Activated naive CD4-positive, alpha-beta T cell treated with anti-CD3 and anti-CD28 coated beads, Interleukin-2, amount 50 U/mL, for 24 hours (primary cell): Measurements from ENCODE around the gene RAMACL.
"Not testable (repeated sequence)": the region's sequence is repeated elsewhere in the genome, so short reads cannot be mapped to it uniquely, and the experiment has no call there.

Experiments used
- H3K27ac Mint-ChIP-seq: one replicate; pipeline ENCODE4 v1.8.0; 2021; ENCODE audit warnings: mild to moderate bottlenecking, mixed read lengths
- H3K27me3 Mint-ChIP-seq: one replicate; pipeline ENCODE4 v1.8.0; 2021; ENCODE audit warnings: mixed read lengths
- H3K36me3 Mint-ChIP-seq: one replicate; pipeline ENCODE4 v1.8.0; 2021; ENCODE audit warnings: mixed read lengths
- H3K4me1 Mint-ChIP-seq: one replicate; pipeline ENCODE4 v1.8.0; 2021; ENCODE audit warnings: mixed read lengths
- H3K4me3 Mint-ChIP-seq: one replicate; pipeline ENCODE4 v1.8.0; 2021; ENCODE audit warnings: mild to moderate bottlenecking, mixed read lengths
- H3K9me3 Mint-ChIP-seq: one replicate; pipeline ENCODE4 v1.8.0; 2021; ENCODE audit warnings: mixed read lengths

Gene RAMACL

GRCh38 chr6:166586424-166587156 lies at the start of gene RAMACL:
Gene RAMACL (minus strand): TSS chr6:166586678. CDS start chr6:166586477, 201 bp downstream.
- peaks cover 15% of the 10 kb centered on the region for H3K4me1 Mint-ChIP-seq
- H3K27me3 Mint-ChIP-seq: no peaks in the 10 kb centered on the region
- no peak within 1 kb of the TSS for H3K4me3 Mint-ChIP-seq
- H3K27ac Mint-ChIP-seq: no peak within 1 kb of the TSS
- no peaks in the 10 kb centered on the region for H3K9me3 Mint-ChIP-seq
- no peaks in the 10 kb centered on the region for H3K36me3 Mint-ChIP-seq

DNA sequence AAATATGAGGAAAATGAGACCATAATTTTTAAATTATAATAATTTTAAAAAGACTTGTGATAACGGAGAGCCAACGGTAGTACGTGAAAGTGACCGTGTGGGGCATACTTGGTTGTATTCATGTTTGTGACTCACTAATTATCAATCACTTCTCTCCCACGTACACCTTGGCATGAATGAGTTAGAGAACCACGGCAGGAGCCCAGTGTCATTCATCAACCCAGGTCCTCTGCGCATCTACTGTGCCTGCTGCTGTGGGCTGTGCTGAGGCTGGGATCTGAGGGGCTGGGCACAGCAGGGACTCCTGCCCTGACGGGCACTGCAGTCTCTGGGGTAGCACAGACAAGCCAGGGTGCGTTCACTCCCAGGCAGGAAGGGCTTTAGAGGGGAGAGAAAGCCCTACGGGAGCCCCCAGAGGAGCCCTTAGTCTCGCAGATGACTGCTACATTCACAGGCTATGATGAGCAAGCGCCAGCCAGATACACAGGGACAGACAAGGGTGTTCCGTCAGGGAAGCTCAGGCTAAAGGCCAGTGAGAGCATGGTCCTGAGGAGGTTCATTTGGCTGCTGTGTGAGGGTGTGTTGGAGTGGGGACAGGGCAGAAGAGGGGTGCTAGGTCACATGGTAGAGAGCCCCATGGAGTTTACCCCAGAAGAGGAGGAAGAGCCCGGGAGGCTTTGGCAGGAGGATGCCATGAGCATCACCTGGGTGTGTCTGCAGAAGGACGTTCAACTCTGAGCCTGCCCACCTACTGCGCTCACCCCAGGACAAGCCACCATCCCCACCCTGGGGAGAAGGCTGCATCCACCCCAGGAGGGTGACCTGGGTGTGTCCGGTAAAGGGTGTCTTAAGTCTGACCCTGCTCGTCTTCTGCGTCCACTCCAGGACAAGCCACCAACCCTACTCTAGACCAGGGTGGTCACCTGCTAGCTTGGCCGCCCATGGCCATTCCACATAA lies 48.8 kb upstream of the RAMACL start:
- Mint-ChIP-seq H3K4me3 (no peak overlapping the region), H3K36me3 (no peaks in the 10 kb centered on the region), H3K27ac (no peak overlapping the region), H3K9me3 (no peaks in the 10 kb centered on the region), H3K27me3 (peaks cover 19% of the 10 kb centered on the region), H3K4me1 (peaks cover 9% of the 10 kb centered on the region)

GRCh38 chr6:166634581-166634980 lies 48.1 kb upstream of the RAMACL start:
- H3K36me3 Mint-ChIP-seq, H3K9me3 Mint-ChIP-seq, H3K4me1 Mint-ChIP-seq, H3K27ac Mint-ChIP-seq, H3K4me3 Mint-ChIP-seq: not testable (repeated sequence)
- H3K27me3 Mint-ChIP-seq: peaks cover 16% of the 10 kb centered on the region

DNA sequence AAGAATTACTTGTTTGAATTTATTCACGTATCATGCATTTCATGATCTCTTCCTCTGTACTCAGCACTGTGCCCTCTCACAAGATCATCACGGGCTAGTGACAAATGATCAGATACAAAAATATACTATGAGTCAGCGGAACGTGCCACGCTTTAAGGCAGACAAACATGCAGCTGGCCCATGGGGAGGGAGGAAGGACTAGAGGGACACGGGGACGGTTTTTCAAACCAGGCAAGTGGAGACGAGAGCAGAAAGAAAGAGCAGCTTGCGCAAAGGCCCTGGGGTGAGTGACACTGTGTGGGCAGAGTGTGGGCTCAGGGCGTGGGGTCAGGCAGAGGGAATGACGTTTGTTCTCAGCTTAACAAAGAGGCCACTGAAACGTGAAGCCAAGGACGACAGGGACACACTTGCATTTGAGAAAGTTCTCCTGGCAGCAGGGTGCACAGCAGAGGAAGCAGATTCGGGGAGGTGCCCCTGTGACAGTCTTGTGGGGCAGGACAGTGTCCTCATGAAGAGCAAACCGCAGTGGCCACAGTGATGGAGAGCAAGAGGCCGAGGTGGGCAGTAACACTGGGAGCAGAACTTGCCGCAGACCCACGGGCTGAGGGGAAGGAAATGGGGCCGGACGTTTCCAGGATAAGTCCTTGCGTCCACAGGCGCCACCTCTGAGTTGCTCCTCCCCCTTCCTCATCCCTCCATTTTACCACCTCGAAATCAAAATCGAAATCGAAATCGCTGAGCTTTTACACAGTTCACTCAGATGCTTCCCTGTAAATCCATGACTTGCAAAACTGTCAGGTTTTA lies 47.5 kb upstream of the RAMACL start:
- H3K4me1 Mint-ChIP-seq: no peaks in the 10 kb centered on the region
- no peak overlapping the region for H3K27ac Mint-ChIP-seq
- H3K4me3 Mint-ChIP-seq: no peak overlapping the region
- H3K36me3 Mint-ChIP-seq: no peaks in the 10 kb centered on the region
- H3K27me3 Mint-ChIP-seq: peaks cover 11% of the 10 kb centered on the region
- H3K9me3 Mint-ChIP-seq: no peaks in the 10 kb centered on the region

DNA sequence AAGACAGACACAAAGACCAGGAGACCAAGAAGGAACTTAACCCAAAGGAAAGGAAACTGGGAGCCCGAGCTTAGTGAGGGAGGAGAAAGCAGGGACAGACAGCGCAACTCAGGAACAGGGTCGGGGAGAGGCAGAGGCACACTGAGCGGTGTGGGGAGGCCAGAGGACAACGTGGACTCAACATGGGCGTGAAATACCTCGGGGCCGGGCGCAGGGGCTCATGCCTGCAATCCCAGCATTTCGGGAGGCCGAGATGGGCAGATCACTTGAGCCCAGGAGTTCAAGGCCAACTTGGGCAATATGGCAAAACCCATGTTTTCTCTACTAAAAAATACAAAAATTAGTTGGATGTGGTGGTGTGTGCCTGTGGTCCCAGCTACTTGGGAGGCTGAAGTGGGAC lies 46.3 kb upstream of the RAMACL start:
- H3K27ac Mint-ChIP-seq: no peak overlapping the region
- peaks cover 4% of the 10 kb centered on the region for H3K27me3 Mint-ChIP-seq
- no peak overlapping the region for H3K4me3 Mint-ChIP-seq
- peaks cover 8% of the 10 kb centered on the region for H3K4me1 Mint-ChIP-seq
- H3K9me3 Mint-ChIP-seq: no peaks in the 10 kb centered on the region
- no peaks in the 10 kb centered on the region for H3K36me3 Mint-ChIP-seq

- peaks cover 15% of the 10 kb centered on the region for H3K4me1 Mint-ChIP-seq
- H3K36me3 Mint-ChIP-seq: no peaks in the 10 kb centered on the region
- H3K27me3 Mint-ChIP-seq: no peaks in the 10 kb centered on the region
- H3K9me3 Mint-ChIP-seq: no peaks in the 10 kb centered on the region
- H3K27ac Mint-ChIP-seq: no peak overlapping the region
- H3K4me3 Mint-ChIP-seq: no peak overlapping the region
Observed at GRCh38 chr6:166630462-166630861, 44.0 kb upstream of the RAMACL start.

GRCh38 chr6:166629628-166630027 lies 43.1 kb upstream of the RAMACL start:
- no peak overlapping the region for H3K27ac Mint-ChIP-seq
- H3K4me3 Mint-ChIP-seq: no peak overlapping the region

DNA sequence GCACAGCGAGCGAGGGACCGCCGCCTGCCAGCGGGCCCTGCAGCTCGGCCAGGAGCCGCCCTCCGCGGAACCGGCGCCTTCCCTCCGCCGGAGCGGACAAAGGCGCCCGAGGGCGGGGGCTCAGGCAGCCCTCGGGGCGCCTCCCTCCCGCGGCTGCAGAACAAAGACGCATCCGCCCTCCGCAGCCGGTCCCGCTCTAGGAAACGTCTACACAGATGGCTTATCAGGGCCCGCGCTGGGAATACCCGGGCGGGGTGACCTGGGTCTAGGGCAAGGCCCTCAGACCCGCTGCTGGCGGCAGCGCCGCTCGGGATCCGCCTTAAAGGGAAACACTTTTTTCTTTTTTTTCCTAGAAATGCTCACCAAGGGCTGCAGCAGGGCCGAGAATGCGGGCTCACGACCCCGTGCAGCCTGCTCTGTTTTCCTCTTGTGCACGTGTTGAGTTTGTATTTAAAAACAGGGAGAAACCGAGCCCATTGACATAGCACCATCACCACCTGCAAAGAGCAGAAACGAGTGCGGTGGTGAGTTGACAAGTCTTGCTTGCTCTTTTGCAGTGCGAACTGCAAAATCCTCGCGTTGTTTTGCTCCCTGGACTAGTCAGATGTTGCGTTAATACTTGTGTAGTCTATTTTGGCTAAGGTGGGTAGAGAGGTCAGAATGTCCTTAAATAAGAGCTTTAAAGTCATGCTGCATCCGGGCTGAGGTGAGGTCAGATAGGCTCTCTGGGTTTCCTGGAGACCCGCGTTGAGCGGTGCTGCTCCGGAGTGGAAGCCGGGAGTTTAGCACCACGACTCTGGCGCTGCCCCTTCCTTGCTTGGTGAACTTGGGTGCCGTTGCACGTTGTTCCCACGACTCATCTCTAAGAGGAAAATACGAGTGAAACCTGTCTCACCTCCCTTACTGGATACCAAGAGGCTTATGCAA lies 41.7 kb upstream of the RAMACL start:
- Mint-ChIP-seq H3K4me3 (peak overlapping the region; percentile 91), H3K27me3 (no peaks in the 10 kb centered on the region), H3K4me1 (peaks cover 16% of the 10 kb centered on the region), H3K27ac (peak overlapping the region; percentile 1), H3K36me3 (no peaks in the 10 kb centered on the region), H3K9me3 (no peaks in the 10 kb centered on the region)

More at GRCh38 chr6:166629628-166630027, 43.1 kb upstream of the RAMACL start:
- Mint-ChIP-seq H3K4me1 (peaks cover 16% of the 10 kb centered on the region), H3K27me3 (no peaks in the 10 kb centered on the region), H3K36me3 (no peaks in the 10 kb centered on the region), H3K9me3 (no peaks in the 10 kb centered on the region)

DNA sequence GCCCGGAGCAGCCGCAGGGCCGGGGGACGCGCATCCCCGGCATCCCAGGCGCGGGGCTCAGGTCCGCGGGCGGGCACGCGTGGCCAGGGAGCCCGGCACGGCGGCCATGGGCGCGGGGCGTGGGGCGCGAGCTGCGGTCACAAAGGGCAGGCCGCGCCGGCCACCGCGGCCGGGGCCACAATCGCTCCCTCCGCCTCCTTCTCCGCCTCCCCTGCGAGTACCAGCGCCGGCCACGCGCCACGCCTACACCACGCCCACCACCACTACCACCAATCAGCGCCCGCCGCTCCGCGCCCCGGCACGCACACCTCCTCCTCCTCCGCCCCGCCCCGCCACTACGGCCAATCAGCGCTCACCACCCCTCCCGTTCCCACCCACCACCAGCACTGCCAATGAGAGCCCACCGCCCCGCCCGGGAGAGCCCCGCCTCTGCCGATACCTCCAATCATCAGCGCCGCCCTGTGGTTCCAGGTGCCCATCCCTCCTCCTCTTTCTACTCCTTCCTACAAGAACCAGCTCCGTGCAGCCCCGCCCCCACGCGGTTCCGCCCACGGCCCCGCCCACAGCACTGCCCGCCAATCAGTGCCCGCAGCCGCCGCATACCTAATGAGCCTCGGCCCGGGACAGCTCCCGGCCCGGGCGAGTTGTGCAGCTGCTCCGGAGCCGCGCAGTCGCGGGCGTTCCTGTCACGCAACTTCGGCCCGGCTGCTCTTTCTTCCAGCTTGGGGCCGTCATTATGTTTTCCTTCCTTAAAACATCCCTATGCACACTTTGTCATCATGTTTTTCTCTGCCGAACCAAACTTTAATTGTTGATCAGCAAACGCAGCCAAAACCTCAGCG lies 40.8 kb upstream of the RAMACL start, which contains the start of gene RPS6KA2:
Gene RPS6KA2 (minus strand): TSS at position 219 of the 842 bp plus-strand sequence. CDS start 232 bp downstream, outside the sequence.
- H3K27me3 Mint-ChIP-seq: no peaks in the 10 kb centered on the region
- no peaks in the 10 kb centered on the region for H3K9me3 Mint-ChIP-seq
- peak within 1 kb of the TSS; percentile 79 for H3K27ac Mint-ChIP-seq
- no peaks in the 10 kb centered on the region for H3K36me3 Mint-ChIP-seq
- H3K4me1 Mint-ChIP-seq: peaks cover 16% of the 10 kb centered on the region
- H3K4me3 Mint-ChIP-seq: peak within 1 kb of the TSS; percentile 91

DNA sequence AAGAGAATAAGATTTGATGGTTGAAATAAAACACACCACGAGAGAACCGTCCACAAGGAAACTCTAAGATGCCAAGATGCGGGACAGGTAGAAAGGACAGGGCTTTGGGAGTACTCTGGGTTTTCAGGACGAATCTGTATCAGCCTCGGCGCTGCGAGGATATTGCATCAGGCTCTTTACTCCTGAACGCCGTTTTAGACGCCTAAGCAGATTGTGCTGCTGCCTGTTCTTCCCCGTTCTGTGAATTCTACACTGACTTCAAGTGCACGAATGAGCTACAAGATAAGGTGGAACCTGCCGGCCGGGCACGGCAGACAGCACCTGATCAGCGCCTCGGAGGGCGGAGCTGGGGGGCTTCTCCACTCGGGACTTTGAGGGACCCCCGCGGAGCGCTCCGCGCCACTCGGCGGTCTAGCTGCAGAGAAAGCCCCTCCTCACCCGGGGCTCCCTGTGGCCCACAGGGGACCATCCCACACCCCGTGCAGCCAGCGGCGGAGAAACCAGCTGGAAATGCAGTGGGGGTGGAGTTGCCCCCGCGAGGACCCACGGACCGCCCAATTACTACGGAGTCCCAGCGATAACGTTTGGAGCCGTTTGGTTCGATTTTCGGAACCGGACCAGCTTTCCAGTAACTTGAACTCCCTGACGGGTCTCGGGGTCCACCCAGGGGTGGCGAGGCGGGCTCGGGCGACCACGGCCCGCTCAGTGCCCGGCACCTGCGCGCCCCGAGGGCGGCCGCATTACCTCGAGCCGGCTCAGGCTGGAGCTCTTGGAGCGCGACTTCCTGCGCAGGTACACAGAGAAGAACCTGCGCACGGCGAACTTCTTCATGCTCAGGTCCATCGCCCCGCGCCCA lies 39.9 kb upstream of the RAMACL start:
- H3K36me3 Mint-ChIP-seq: no peaks in the 10 kb centered on the region
- H3K9me3 Mint-ChIP-seq: no peaks in the 10 kb centered on the region
- peak overlapping the region; percentile 74 for H3K27ac Mint-ChIP-seq
- H3K27me3 Mint-ChIP-seq: no peaks in the 10 kb centered on the region
- H3K4me1 Mint-ChIP-seq: peaks cover 16% of the 10 kb centered on the region
- peak overlapping the region; percentile 77 for H3K4me3 Mint-ChIP-seq

GRCh38 chr6:166625356-166625755 lies 38.9 kb upstream of the RAMACL start:
- Mint-ChIP-seq H3K27me3 (no peaks in the 10 kb centered on the region), H3K4me3 (peak overlapping the region; percentile 77), H3K4me1 (peaks cover 16% of the 10 kb centered on the region), H3K36me3 (no peaks in the 10 kb centered on the region), H3K9me3 (no peaks in the 10 kb centered on the region), H3K27ac (no peak overlapping the region)

GRCh38 chr6:166624275-166624674 lies 37.8 kb upstream of the RAMACL start:
- peaks cover 16% of the 10 kb centered on the region for H3K4me1 Mint-ChIP-seq
- no peaks in the 10 kb centered on the region for H3K27me3 Mint-ChIP-seq
- H3K27ac Mint-ChIP-seq: no peak overlapping the region
- no peaks in the 10 kb centered on the region for H3K36me3 Mint-ChIP-seq
- H3K4me3 Mint-ChIP-seq: no peak overlapping the region
- H3K9me3 Mint-ChIP-seq: no peaks in the 10 kb centered on the region

- no peak overlapping the region for H3K4me3 Mint-ChIP-seq
- H3K9me3 Mint-ChIP-seq: no peaks in the 10 kb centered on the region
- no peaks in the 10 kb centered on the region for H3K36me3 Mint-ChIP-seq
- H3K27me3 Mint-ChIP-seq: no peaks in the 10 kb centered on the region
- no peak overlapping the region for H3K27ac Mint-ChIP-seq
- H3K4me1 Mint-ChIP-seq: peaks cover 12% of the 10 kb centered on the region
Observed at GRCh38 chr6:166623318-166623717, 36.8 kb upstream of the RAMACL start.
